GM12878 (cell line): ENCODE results near the gene NPAS2. TPM values are rescaled to one million over a fixed set of nuclear protein-coding genes. Genes with fewer than 3 reads are reported as not detected.

ENCODE experiments used
- ATAC-seq: fragments of 200-7000 bp; cut with Tn5 transposase; 3 replicates; pipeline ENCODE4 v1.9.1; 2020; ENCODE audit warnings: mild to moderate bottlenecking, moderate library complexity
- BruUV-seq: library from RNA; stranded (reverse); fragments of 400-500 nt; replicated peaks from 2 replicates; lab custom pipeline; 2021; lab: Mats Ljungman, UMichigan
- CTCF ChIA-PET: fragments of 300-600 bp; sonication (Branson Sonifier 250); formaldehyde crosslinking; extraction: SDS; loops from one replicate; lab custom pipeline; 2021; ENCODE audit warnings: inconsistent platforms; lab: Yijun Ruan, JAX
- POLR2A ChIA-PET: fragments of 350-600 bp; formaldehyde crosslinking; extraction: SDS; loops from one replicate; lab custom pipeline; 2021; ENCODE audit warnings: inconsistent platforms; lab: Charles Lee
- RAD21 ChIA-PET: fragments of 300-600 bp; sonication (Branson Sonifier 250); formaldehyde crosslinking; loops from one replicate; lab custom pipeline; 2023; ENCODE audit warnings: antibody characterized with exemption; ENCODE audit not compliant: unreplicated experiment; lab: Charles Lee
- SMC1A ChIA-PET: fragments of 300-600 bp; sonication (Branson Sonifier 250); formaldehyde crosslinking; loops from one replicate; lab custom pipeline; 2023; ENCODE audit not compliant: unreplicated experiment, uncharacterized antibody; lab: Charles Lee
- DNase-seq: peaks from one replicate; pipeline ENCODE4 v3.0.0-alpha.2; 2011; ENCODE audit warnings: low read depth, low spot score
- FAIRE-seq: peaks from 3 replicates; lab custom pipeline; 2011; peaks lifted over from hg19 to GRCh38; lab: Jason Lieb, UNC
- H2AFZ ChIP-seq: 2 replicates; pipeline ENCODE4 v1.6.0; 2011; ENCODE audit warnings: low read depth, low read length, control low read depth; ENCODE audit not compliant: control insufficient read depth
- H3K27ac ChIP-seq: 2 replicates; pipeline ENCODE4 v1.5.1; 2011; ENCODE audit warnings: control low read depth; ENCODE audit not compliant: control insufficient read depth, insufficient read depth
- H3K27me3 ChIP-seq, 2 experiments: replicated peaks in 1 of 2; 2 replicates each; pipeline versions ENCODE4 v1.6.0 to v1.6.1; 2011; ENCODE audit warnings: low read length in 1 of 2; ENCODE audit not compliant: control insufficient read depth in 2 of 2, insufficient read depth in 2 of 2
- H3K36me3 ChIP-seq, 2 experiments: 2 replicates each; pipeline ENCODE4 v1.5.1; 2011; ENCODE audit warnings: low read length in 1 of 2; ENCODE audit not compliant: control insufficient read depth in 2 of 2, insufficient read depth in 2 of 2
- H3K4me1 ChIP-seq: 2 replicates; pipeline ENCODE4 v1.6.1; 2011; ENCODE audit warnings: mild to moderate bottlenecking, low read length, moderate library complexity, mixed read lengths; ENCODE audit not compliant: control insufficient read depth, insufficient read depth
- H3K4me2 ChIP-seq: 2 replicates; pipeline ENCODE4 v1.6.0; 2011; ENCODE audit warnings: control low read depth; ENCODE audit not compliant: control insufficient read depth, insufficient read depth
- H3K4me3 ChIP-seq: fragments of 200-600 bp; sonication (generic); 2 replicates; pipeline ENCODE4 v1.5.1; 2016
- H3K79me2 ChIP-seq: 2 replicates; pipeline ENCODE4 v1.6.0; 2011; ENCODE audit warnings: low read length; ENCODE audit not compliant: control insufficient read depth, insufficient read depth
- H3K9ac ChIP-seq: 2 replicates; pipeline ENCODE4 v1.8.0; 2011; ENCODE audit warnings: low read length, control low read depth, mixed read lengths; ENCODE audit not compliant: control insufficient read depth, insufficient read depth
- H3K9me3 ChIP-seq: replicated peaks from 3 replicates; pipeline ENCODE4 v1.5.1; 2011; ENCODE audit warnings: mild to moderate bottlenecking, low read length; ENCODE audit not compliant: control insufficient read depth, insufficient read depth
- H4K20me1 ChIP-seq: 2 replicates; pipeline ENCODE4 v1.6.0; 2011; ENCODE audit not compliant: control insufficient read depth, insufficient read depth
- CHD2 ChIP-seq: IDR thresholded peaks from 2 replicates; pipeline ENCODE4 v1.6.1; 2011; ENCODE audit warnings: low read depth, low read length, improper control_type of control experiment, borderline replicate concordance
- CHD4 ChIP-seq: fragments of 200-600 bp; sonication (generic); IDR thresholded peaks from 2 replicates; pipeline ENCODE4 v1.6.1; 2016; ENCODE audit warnings: mild to moderate bottlenecking
- CREB1 ChIP-seq: IDR thresholded peaks from 2 replicates; pipeline ENCODE4 v1.6.1; 2012; ENCODE audit warnings: low read depth, mild to moderate bottlenecking, inconsistent platforms
- EP300 ChIP-seq, 2 experiments: fragments of 150-350 bp in 1 of 2; IDR thresholded peaks; 2 replicates each; pipeline ENCODE4 v1.6.1; 2011 to 2012; ENCODE audit warnings: low read depth in 2 of 2, low read length in 2 of 2, borderline replicate concordance in 1 of 2, improper control_type of control experiment in 1 of 2, inconsistent platforms in 1 of 2; ENCODE audit not compliant: control insufficient read depth in 1 of 2
- FOXM1 ChIP-seq: IDR thresholded peaks from 2 replicates; pipeline ENCODE4 v1.6.1; 2012; ENCODE audit warnings: low read depth, mild to moderate bottlenecking, inconsistent platforms, low read length, moderate library complexity
- HDAC6 ChIP-seq: fragments of 200-600 bp; sonication (generic); IDR thresholded peaks from one replicate; pipeline ENCODE4 v1.8.0; 2017; ENCODE audit warnings: antibody characterized with exemption; ENCODE audit not compliant: unreplicated experiment
- HDGF ChIP-seq: fragments of 450-650 bp; IDR thresholded peaks from 2 replicates; pipeline ENCODE4 v1.6.1; 2016; ENCODE audit warnings: antibody characterized with exemption
- IRF4 ChIP-seq: IDR thresholded peaks from 2 replicates; pipeline ENCODE4 v1.6.1; 2011; ENCODE audit warnings: low read depth, low read length
- NR2C2 ChIP-seq: IDR thresholded peaks from 2 replicates; pipeline ENCODE4 v1.6.1; 2011; ENCODE audit warnings: borderline replicate concordance, low read depth; ENCODE audit not compliant: control insufficient read depth, insufficient read length
- POLR2AphosphoS2 ChIP-seq: IDR thresholded peaks from 2 replicates; pipeline ENCODE4 v1.6.1; 2011; ENCODE audit warnings: low read depth, mild to moderate bottlenecking, low read length, improper control_type of control experiment, moderate library complexity
- RUNX3 ChIP-seq: IDR thresholded peaks from 2 replicates; pipeline ENCODE4 v1.6.1; 2012; ENCODE audit warnings: low read length, inconsistent platforms
- STAT1 ChIP-seq: fragments of 450-650 bp; conservative IDR thresholded peaks from 2 replicates; pipeline ENCODE4 v1.6.1; 2014; ENCODE audit warnings: antibody characterized with exemption, mild to moderate bottlenecking
- SUZ12 ChIP-seq: fragments of 200-600 bp; sonication (generic); IDR thresholded peaks from one replicate; pipeline ENCODE4 v1.6.1; 2018; ENCODE audit warnings: antibody characterized with exemption, mild to moderate bottlenecking; ENCODE audit not compliant: unreplicated experiment
- ZNF384 ChIP-seq: IDR thresholded peaks from 2 replicates; pipeline ENCODE4 v1.6.1; 2012; ENCODE audit warnings: low read depth, mild to moderate bottlenecking, low read length, improper control_type of control experiment, borderline replicate concordance
- WGBS: methylation state at CpG from one replicate; pipeline ENCODE4 v1.1.6; 2016; ENCODE audit warnings: low lambda C conversion rate; ENCODE audit not compliant: insufficient replicate concordance, insufficient coverage; ENCODE audit errors: missing lambda C conversion rate; 5-methylcytosine and 5-hydroxymethylcytosine counted together
- in situ Hi-C: fragments of 300-500 bp; cut with MboI; formaldehyde crosslinking; loops from 9 replicates; pipeline ENCODE4 v1.14.3; 2018; ENCODE audit warnings: mixed read lengths
- intact Hi-C: fragments of 100-400 bp; cut with micrococcal nuclease; formaldehyde crosslinking; loops from one replicate; pipeline ENCODE4 v1.14.2; 2022; ENCODE audit not compliant: unreplicated experiment
- polyA plus RNA-seq, 11 experiments: library from polyadenylated mRNA; depleted of rRNA in 4 of 11; unstranded in 6 of 11; stranded (reverse) in 5 of 11; fragments of >200 nt; fragmentation: Nextera tagmentation in 4 of 11; fragmentation: Illumina TruSeq in 1 of 11; extraction: Ambion mirVana in 4 of 11; extraction: Trizol in 1 of 11; gene quantifications; 1 replicate in 1 of 11; 2 replicates in 10 of 11; pipeline versions ENCODE4 v1.2.1 to v1.2.3, GENCODE V29; 2011 to 2016; ENCODE audit warnings: inconsistent platforms in 2 of 11, missing spikeins in 2 of 11, low read depth in 1 of 11
- total RNA-seq, 4 experiments: library from RNA; depleted of rRNA in 3 of 4; stranded (reverse); fragments of >200 nt in 3 of 4; fragmentation: Illumina TruSeq in 1 of 4; extraction: Trizol in 1 of 4; gene quantifications; 2 replicates each; pipeline versions ENCODE4 v1.2.1 to v1.2.3, GENCODE V29; 2013 to 2021

The NPAS2 gene
- total and polyA plus RNA-seq, 10 of the 15 experiments (the other 5 are each of a cell fraction or from before 2014, with no cell fraction given), result 0.08 TPM; not detected in 9

GRCh38 chr2:101022221-101022620 is 202.3 kb downstream of the NPAS2 start:
- WGBS, result 88% methylated on average over 16 of the region's 16 CpGs
- CTCF ChIA-PET, result no interaction called here
- peak; percentile 44 for FAIRE-seq

GRCh38 chr2:101023327-101024107 is 203.6 kb downstream of the NPAS2 start:
- DNase-seq, result no peak
- no peak overlapping the region for H3K9ac ChIP-seq
- POLR2A ChIA-PET, result interaction anchor here (0.7 kb wide), 1 partner anchor 12 kb away, joined by 3 read pairs; no protein-coding TSS in a partner anchor
- H3K79me2 ChIP-seq, result no peaks in the 10 kb centered on the region
- no peaks in the 10 kb centered on the region for H4K20me1 ChIP-seq
- no peaks in the 10 kb centered on the region for H3K27me3 ChIP-seq
- no peaks in the 10 kb centered on the region for H3K9me3 ChIP-seq
- no peak overlapping the region for H3K27ac ChIP-seq
- in situ Hi-C loops, result no loop called here
- TF ChIP-seq CHD2 (no peak), RUNX3 (peak; percentile 24; the same call in 1 of the 2 replicates)
- RAD21 ChIA-PET, result no interaction called here
- no peak for ATAC-seq
- no TSS peak for BruUV-seq
- 94% methylated on average over 6 of the region's 6 CpGs for WGBS
- no peaks in the 10 kb centered on the region for H3K4me1 ChIP-seq
- no peak overlapping the region for H3K4me2 ChIP-seq
- intact Hi-C loops, result no loop called here
- peak; percentile 13 for FAIRE-seq
- H3K36me3 ChIP-seq, result no peaks in the 10 kb centered on the region; a peak in 1 of 4 replicates
- no peak overlapping the region for H2AFZ ChIP-seq
- no peak overlapping the region for H3K4me3 ChIP-seq
- SMC1A ChIA-PET, result no interaction called here
- CTCF ChIA-PET, result interaction anchor here (1.6 kb wide), 1 partner anchor 11 kb away, joined by 4 read pairs; no protein-coding TSS in a partner anchor

More at GRCh38 chr2:101022221-101022620, 202.3 kb downstream of the NPAS2 start:
- ChIA-PET POLR2A (interaction anchor here (1.1 kb wide), 1 partner anchor 20 kb away, joined by 3 read pairs; the partner anchor contains the start of gene RPL31), RAD21 (no interaction called here), SMC1A (interaction anchor here (0.6 to 1.9 kb wide), 2 partner anchors 9 to 15 kb away, joined by 3 to 6 read pairs; no protein-coding TSS in a partner anchor)
- H3K9me3 ChIP-seq, result no peaks in the 10 kb centered on the region
- no peak overlapping the region for H2AFZ ChIP-seq
- ATAC-seq (no peak), DNase-seq (no peak)
- intact Hi-C loops, result no loop called here
- H3K4me2 ChIP-seq, result no peak overlapping the region
- no peak overlapping the region for H3K27ac ChIP-seq
- no peaks in the 10 kb centered on the region for H4K20me1 ChIP-seq
- no peaks in the 10 kb centered on the region for H3K79me2 ChIP-seq
- in situ Hi-C loops, result no loop called here
- H3K27me3 ChIP-seq, result no peaks in the 10 kb centered on the region
- H3K9ac ChIP-seq, result no peak overlapping the region
- H3K4me1 ChIP-seq, result no peaks in the 10 kb centered on the region
- no peak overlapping the region for H3K4me3 ChIP-seq
- TF ChIP-seq STAT1 (no peak), NR2C2 (no peak), HDAC6 (no peak), POLR2AphosphoS2 (no peak), FOXM1 (no peak), EP300 (IDR thresholded peaks at IDR 0.05; ENCODE audit: borderline replicate concordance in 1 of 2, control insufficient read depth in 1 of 2, low read depth in 2 of 2, low read length in 2 of 2) (no peak), CHD4 (no peak), HDGF (no peak), SUZ12 (no peak), CREB1 (no peak), IRF4 (no peak), ZNF384 (no peak)
- no peaks in the 10 kb centered on the region; a peak in 1 of 4 replicates for H3K36me3 ChIP-seq
- BruUV-seq, result no TSS peak
